Measurements from ENCODE around the gene MBD3L4.
"Not testable (repeated sequence)": the region's sequence is repeated elsewhere in the genome, so short reads cannot be mapped to it uniquely, and the experiment has no call there.

The MBD3L4 gene

DNA sequence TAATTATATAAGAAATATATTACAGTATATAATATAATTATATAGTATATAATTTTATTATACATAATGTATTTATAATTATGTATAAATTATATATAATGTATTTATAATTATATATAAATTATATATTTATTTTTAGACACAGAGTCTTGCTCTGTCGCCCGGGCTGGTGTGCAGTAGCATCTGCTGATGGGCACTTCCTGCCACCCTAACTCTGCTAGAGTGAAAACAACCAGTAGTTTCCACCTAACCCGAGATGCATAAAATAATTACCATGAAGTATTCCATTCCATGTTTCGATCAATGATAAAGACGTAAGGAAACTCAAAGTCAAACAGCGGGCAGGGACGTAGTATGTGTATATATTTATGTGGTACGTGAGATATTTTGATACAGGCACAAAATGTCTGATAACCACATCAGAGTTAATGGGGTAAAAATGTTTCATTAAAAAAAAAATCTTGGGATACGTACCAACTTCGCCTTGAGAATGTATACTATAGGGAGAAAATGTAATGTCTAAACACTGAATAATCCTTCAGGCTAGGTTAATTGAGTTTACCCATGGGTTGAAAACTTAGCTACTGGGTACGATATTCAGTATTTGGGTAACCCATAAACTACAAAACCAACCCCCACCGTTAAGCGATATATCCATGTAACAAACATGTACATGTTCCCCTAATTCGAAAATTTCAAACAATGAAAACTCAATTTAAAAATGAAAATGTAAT is 14.8 kb upstream of the MBD3L4 start:
- not testable (repeated sequence) for H3K4me3 ChIP-seq (ENCODE audit: low read depth, low read length)

DNA sequence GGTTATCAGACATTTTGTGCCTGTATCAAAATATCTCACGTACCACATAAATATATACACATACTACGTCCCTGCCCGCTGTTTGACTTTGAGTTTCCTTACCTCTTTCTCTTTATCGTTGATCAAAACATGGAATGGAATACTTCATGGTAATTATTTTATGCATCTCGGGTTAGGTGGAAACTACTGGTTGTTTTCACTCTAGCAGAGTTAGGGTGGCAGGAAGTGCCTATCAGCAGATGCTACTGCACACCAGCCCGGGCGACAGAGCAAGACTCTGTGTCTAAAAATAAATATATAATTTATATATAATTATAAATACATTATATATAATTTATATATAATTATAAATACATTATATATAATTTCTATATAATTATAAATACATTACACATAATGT is 12.9 kb upstream of the MBD3L4 start:
- H3K4me3 ChIP-seq (ENCODE audit: low read depth, low read length): not testable (repeated sequence)

DNA sequence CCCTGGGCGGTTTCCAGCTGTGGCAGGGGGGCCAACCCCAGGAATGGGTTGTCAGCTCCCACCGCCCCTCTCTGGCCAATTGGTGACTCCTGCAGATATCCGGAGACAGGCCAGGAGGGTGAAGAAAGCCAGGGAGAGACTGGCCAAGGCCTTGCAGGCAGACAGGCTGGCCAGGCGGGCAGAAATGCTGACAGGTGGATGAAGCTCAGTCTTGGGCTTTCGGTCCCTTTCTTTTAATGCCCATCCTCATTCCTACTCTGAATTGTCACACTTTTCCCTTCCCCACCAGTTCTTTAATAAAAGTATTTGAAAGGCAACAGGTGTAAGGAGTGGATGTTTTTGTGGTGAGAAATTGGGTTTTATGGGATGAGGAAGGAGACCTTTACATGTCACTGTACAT is 11.4 kb upstream of the MBD3L4 start:
- H3K4me3 ChIP-seq (ENCODE audit: low read depth, low read length): not testable (repeated sequence)

DNA sequence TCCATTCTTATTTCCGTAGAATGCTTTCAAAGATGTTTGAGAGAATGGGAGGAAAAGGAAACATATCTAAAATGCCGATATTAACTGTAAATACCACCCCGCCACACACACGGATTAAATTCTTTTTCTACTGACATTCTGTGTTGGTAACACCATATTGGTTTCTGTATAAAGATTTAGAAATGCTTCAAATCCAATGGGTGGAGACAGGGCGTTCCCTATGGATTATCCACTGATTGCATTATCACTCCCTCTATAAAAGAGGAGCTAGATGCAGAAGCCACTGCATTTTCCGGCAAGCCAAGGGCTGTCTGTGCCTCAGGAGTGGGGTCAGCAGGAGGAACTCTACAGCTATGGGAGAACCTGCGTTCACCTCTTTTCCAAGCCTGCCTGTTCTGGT is 9.0 kb upstream of the MBD3L4 start, which contains the start of gene MBD3L2:
TSS of gene MBD3L2 (plus strand) at position 301 of the 400 bp plus-strand sequence. CDS start at position 354, 53 bp downstream.
- H3K4me3 ChIP-seq (ENCODE audit: low read depth, low read length): not testable (repeated sequence)

DNA sequence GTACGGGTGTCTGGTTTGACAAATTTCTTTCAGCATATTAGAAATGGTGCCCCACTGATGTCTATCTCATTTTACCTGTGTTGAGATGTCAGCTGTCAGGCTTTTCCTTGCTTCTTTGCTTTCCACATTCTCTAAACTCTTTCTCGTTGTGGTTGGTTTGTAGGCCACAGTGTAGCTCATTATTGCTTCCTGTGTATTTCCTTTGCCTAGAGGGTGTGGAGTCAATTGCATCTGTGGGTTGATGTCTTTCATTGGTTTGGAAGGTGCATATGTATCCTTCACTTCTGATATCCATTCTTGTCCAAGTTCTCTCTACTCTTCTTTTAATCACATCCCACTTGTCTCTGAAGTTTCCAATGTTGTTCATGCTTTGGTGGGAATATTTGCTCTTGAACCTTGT is 1.6 kb upstream of the MBD3L4 start:
- not testable (repeated sequence) for H3K4me3 ChIP-seq (ENCODE audit: low read depth, low read length)

DNA sequence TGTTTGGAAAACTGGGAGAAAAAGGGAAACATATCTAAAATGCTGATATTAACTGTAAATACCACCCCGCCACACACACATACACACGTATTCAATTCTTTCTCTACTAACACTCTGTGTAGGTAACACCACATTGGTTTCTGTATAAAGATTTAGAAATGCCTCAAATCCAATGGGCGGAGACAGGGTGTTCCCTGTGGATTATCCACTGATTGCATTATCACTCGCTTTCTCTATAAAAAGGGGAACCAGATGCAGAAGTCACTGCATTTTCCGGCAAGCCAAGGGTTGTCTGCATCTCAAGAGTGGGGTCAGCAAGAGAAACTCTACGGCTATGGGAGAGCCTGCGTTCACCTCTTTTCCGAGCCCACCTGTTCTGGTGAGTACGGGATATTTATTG is 9.7 kb downstream of the MBD3L4 start, which contains the start of gene MBD3L5:
TSS of gene MBD3L5 (plus strand) at position 301 of the 400 bp plus-strand sequence. CDS start at position 335, 34 bp downstream.
- H3K4me3 ChIP-seq (ENCODE audit: low read depth, low read length): not testable (repeated sequence)

DNA sequence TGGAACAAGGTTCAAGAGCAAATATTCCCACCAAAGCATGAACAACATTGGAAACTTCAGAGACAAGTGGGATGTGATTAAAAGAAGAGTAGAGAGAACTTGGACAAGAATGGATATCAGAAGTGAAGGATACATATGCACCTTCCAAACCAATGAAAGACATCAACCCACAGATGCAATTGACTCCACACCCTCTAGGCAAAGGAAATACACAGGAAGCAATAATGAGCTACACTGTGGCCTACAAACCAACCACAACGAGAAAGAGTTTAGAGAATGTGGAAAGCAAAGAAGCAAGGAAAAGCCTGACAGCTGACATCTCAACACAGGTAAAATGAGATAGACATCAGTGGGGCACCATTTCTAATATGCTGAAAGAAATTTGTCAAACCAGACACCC is 11.2 kb downstream of the MBD3L4 start:
- H3K4me3 ChIP-seq (ENCODE audit: low read depth, low read length): not testable (repeated sequence)

DNA sequence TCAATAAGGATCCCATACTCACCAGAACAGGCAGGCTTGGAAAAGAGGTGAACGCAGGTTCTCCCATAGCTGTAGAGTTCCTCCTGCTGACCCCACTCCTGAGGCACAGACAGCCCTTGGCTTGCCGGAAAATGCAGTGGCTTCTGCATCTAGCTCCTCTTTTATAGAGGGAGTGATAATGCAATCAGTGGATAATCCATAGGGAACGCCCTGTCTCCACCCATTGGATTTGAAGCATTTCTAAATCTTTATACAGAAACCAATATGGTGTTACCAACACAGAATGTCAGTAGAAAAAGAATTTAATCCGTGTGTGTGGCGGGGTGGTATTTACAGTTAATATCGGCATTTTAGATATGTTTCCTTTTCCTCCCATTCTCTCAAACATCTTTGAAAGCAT is 18.6 kb downstream of the MBD3L4 start, which contains the start of gene MBD3L2B:
TSS of gene MBD3L2B (minus strand) at position 101 of the 400 bp plus-strand sequence. CDS start at position 67, 34 bp downstream.
- H3K4me3 ChIP-seq (ENCODE audit: low read depth, low read length): not testable (repeated sequence)

DNA sequence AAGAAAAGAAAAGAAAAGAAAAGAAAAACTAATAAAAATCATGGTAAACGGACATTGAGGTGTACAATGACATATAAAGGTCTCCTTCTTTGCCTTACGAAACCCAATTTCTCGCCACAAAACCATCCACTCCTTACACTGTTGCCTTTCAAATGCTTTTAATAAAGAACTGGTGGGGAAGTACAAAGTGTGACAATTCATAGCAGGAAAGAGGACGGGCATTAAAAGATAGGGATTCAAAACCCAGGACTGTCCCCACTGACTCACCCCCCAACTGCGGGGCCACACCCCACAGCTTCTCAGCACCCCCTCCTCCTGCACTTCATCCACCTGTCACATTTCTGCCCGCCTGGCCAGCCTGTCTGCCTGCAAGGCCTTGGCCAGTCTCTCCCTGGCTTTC is 21.2 kb downstream of the MBD3L4 start:
- TF ChIP-seq, protein P1, sequence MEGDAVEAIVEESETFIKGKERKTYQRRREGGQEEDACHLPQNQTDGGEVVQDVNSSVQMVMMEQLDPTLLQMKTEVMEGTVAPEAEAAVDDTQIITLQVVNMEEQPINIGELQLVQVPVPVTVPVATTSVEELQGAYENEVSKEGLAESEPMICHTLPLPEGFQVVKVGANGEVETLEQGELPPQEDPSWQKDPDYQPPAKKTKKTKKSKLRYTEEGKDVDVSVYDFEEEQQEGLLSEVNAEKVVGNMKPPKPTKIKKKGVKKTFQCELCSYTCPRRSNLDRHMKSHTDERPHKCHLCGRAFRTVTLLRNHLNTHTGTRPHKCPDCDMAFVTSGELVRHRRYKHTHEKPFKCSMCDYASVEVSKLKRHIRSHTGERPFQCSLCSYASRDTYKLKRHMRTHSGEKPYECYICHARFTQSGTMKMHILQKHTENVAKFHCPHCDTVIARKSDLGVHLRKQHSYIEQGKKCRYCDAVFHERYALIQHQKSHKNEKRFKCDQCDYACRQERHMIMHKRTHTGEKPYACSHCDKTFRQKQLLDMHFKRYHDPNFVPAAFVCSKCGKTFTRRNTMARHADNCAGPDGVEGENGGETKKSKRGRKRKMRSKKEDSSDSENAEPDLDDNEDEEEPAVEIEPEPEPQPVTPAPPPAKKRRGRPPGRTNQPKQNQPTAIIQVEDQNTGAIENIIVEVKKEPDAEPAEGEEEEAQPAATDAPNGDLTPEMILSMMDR (IDR thresholded peaks at IDR 0.05; ENCODE audit: low read depth, low read length): no peak
- no peak overlapping the region for H3K4me3 ChIP-seq (ENCODE audit: low read depth, low read length)

DNA sequence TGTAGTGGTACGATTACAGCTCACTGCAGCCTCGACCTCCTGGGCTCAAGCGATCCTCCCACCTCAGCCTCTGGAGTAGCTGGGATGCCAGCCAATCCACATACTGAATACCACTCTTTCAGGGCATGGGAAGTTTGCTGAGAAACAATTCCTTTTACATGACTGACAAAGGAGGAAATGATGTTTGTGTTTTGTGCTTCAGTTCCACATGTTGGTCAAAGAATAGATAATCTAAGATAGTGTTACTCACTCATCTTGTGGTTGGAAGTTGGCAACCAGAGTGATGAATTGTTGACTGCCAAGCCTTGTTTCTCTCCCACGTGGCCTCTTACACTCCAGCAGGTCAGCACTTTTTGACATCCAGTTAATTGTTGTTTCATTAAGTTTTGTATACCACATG is 26.3 kb downstream of the MBD3L4 start:
- TF ChIP-seq, protein P1 (IDR thresholded peaks at IDR 0.05; ENCODE audit: low read depth, low read length): no peak
- H3K4me3 ChIP-seq (ENCODE audit: low read depth, low read length): no peak overlapping the region

DNA sequence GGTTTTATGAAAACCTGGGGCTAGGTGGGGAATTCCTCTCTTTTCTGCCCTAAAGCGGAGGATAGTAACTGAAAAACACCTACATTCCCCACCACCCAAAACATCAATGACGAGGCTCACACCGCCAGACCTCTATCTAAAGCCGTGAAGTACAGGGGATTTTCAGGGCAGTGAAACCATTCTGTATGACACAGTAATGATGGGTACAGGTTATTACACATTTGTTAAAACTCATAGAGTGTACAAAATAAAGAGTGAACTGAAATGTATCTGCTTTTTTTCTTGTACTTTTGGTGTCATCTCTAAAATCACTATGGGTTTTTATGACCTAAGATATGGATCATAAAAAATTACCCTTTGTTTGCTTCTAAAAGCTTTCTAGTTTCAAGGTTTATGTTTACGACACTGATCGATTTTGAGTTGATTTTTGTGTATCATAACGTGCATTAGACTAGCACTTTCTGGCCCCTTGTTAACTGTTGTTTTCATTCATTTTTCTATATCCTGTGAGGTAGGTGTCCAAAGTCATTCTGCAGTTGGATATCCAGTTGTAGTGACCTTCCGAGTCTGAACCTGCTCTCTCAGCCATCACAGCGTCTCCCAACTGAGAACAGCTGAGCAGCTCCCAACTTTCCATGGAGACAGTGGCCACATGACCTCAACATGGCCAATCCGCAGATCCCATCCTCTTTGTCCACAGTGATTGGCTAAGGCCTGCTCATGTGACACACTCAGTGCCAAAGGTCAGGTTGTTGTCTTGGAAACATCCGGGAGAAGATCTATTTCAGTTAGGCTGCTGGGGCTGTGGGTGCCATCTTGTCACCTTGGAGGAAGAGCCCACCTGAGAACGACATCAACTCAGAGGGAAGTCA is 29.0 kb downstream of the MBD3L4 start:
- TF ChIP-seq, protein P1 (IDR thresholded peaks at IDR 0.05; ENCODE audit: low read depth, low read length): no peak
- no peak overlapping the region for H3K4me3 ChIP-seq (ENCODE audit: low read depth, low read length)
